Measurements from ENCODE around the gene PDZD8.

Gene PDZD8

DNA sequence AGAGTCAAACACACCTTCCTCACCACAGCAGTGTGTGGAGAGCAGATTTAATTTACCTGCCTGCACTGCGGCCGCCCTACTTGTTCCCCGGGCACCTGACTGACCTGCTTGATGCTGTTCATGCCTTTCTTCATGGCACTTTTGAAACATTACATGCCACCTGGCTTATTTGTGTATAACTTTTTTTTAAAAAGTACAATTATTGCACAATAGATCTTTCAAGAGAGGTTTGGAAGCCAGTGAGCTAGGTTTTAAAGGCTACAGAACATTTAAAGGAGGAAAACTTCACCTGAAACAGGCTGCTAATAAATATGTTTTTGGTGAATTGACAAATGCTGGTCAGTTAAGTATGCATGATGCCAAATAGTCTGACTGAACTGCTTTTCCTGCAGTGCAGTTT is 101.3 kb downstream of the PDZD8 start:
- H3K9me3 ChIP-seq (ENCODE audit: control insufficient read depth, low read length), result no peaks in the 10 kb centered on the region
- no peak overlapping the region for H3K4me3 ChIP-seq (ENCODE audit: insufficient read depth, low read depth, low read length, poor library complexity, severe bottlenecking)
- no peaks in the 10 kb centered on the region for H3K4me1 ChIP-seq (ENCODE audit: control insufficient read depth, insufficient read depth, low read length, poor library complexity, severe bottlenecking)
- no peaks in the 10 kb centered on the region for H3K36me3 ChIP-seq (ENCODE audit: control insufficient read depth, insufficient read depth, low read length)
- no peak overlapping the region for H3K27ac ChIP-seq (ENCODE audit: insufficient read depth, low read length, poor library complexity, severe bottlenecking)
- no peak for DNase-seq
- H3K27me3 ChIP-seq (replicated peaks; ENCODE audit: control insufficient read depth, insufficient read depth, low read length, poor library complexity, severe bottlenecking), result no peaks in the 10 kb centered on the region

DNA sequence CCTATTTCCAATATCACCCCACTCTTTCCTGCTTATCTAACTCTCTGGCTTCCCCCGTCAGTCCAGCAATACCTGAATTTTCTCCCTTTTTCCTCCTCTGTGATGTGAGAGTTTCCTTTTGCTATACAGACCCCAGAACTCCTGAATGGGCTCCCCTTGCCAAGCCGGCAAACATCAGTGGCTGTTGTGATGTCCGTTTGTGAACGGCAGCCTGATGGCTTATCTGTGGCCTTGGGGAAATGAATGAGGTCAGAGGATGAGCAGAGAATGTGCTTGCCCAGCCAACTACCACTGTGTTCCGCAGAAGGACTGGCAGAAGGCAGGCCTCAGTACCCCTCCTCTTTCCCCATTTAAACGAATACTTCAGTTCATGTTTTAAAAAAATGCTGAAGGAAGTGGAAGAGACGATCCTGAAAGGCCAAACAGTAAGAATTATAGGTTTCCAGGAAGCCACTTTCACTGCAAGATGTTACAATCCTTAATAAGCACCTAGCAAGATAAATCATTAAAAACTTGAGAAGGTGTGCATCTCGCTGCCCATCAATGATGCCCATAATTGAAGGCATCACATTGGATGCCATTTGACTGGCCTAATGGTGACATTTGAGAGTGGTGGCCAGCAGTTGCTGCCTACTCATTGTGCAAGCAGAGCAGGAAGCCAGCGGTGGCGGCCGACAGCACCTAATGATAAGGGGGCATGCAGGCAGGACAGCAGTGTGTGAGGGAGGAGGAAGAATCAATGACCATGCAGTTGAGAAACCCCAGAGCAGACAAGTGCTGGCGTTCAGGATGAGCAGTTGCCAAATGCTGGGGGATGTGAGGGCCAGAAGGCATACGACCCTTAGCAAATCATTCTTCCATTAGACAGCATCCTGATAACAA is 102.8 kb downstream of the PDZD8 start:
- Histone ChIP-seq H3K4me3 (ENCODE audit: insufficient read depth, low read depth, low read length, poor library complexity, severe bottlenecking) (no peak overlapping the region), H3K27ac (ENCODE audit: insufficient read depth, low read length, poor library complexity, severe bottlenecking) (no peak overlapping the region), H3K4me1 (ENCODE audit: control insufficient read depth, insufficient read depth, low read length, poor library complexity, severe bottlenecking) (no peaks in the 10 kb centered on the region), H3K27me3 (replicated peaks; ENCODE audit: control insufficient read depth, insufficient read depth, low read length, poor library complexity, severe bottlenecking) (no peaks in the 10 kb centered on the region), H3K36me3 (ENCODE audit: control insufficient read depth, insufficient read depth, low read length) (no peaks in the 10 kb centered on the region), H3K9me3 (ENCODE audit: control insufficient read depth, low read length) (no peaks in the 10 kb centered on the region)
- no peak for DNase-seq

DNA sequence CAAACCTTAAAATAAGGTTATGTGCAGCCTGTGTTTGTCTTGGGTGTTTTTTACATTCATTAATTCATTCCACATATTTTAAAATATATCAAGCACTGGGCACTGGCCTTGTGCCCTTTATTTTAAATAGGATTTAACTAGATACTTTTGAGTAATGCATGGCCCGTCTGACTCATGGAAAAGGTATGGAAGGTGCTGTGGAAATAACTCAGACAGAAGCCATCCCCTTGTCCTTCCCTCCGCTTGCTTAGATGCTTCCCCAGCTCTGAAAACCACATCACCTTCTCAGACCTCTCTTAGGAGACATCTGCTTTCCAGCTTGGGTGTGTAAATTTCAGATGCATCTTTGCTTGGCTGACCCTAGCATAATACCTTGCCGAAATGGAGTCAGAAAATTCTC is 103.8 kb downstream of the PDZD8 start:
- DNase-seq, result no peak

DNA sequence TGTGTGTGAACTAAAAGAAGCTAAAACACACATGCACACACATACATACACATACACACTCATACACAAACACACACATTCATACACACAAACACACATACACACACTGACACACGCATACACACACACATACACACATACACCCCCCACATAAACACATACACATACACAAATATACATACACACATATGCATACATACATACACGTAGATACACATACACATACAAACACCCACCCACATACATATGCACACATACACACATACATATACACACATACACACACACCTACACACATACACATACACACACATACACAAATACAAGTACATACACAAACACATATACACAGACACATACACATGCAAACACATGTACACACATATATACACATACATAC is 106.3 kb downstream of the PDZD8 start:
- Histone ChIP-seq H3K9me3 (ENCODE audit: control insufficient read depth, low read length) (no peaks in the 10 kb centered on the region), H3K27me3 (replicated peaks; ENCODE audit: control insufficient read depth, insufficient read depth, low read length, poor library complexity, severe bottlenecking) (no peaks in the 10 kb centered on the region), H3K4me3 (ENCODE audit: insufficient read depth, low read depth, low read length, poor library complexity, severe bottlenecking) (no peak overlapping the region), H3K27ac (ENCODE audit: insufficient read depth, low read length, poor library complexity, severe bottlenecking) (no peak overlapping the region), H3K4me1 (ENCODE audit: control insufficient read depth, insufficient read depth, low read length, poor library complexity, severe bottlenecking) (no peaks in the 10 kb centered on the region), H3K36me3 (ENCODE audit: control insufficient read depth, insufficient read depth, low read length) (no peaks in the 10 kb centered on the region)
- DNase-seq, result no peak

More for the DNA sequence above, 103.8 kb downstream of the PDZD8 start:
- Histone ChIP-seq H3K9me3 (ENCODE audit: control insufficient read depth, low read length) (no peaks in the 10 kb centered on the region), H3K4me1 (ENCODE audit: control insufficient read depth, insufficient read depth, low read length, poor library complexity, severe bottlenecking) (no peaks in the 10 kb centered on the region), H3K27me3 (replicated peaks; ENCODE audit: control insufficient read depth, insufficient read depth, low read length, poor library complexity, severe bottlenecking) (no peaks in the 10 kb centered on the region), H3K36me3 (ENCODE audit: control insufficient read depth, insufficient read depth, low read length) (no peaks in the 10 kb centered on the region), H3K27ac (ENCODE audit: insufficient read depth, low read length, poor library complexity, severe bottlenecking) (no peak overlapping the region), H3K4me3 (ENCODE audit: insufficient read depth, low read depth, low read length, poor library complexity, severe bottlenecking) (no peak overlapping the region)

DNA sequence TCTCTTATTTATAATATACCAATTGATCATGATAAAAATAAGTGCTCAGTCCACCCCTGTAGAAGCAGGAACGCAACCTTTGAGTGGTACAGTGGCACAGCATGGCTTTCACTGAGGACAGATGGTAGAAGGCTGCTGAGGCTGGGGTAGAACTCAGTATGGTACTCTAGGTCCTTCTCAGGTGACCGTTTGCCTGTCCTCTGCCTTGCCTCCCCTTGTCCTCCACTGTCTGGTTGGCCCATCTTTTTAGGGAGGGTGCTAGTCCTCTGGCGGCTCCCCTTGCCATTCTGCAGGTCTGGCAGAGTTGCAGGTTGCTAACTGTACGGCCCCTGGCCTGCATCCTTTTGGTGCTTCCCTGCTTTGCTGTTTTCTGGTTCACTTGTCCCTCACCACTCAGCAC is 107.0 kb downstream of the PDZD8 start:
- Histone ChIP-seq H3K27me3 (replicated peaks; ENCODE audit: control insufficient read depth, insufficient read depth, low read length, poor library complexity, severe bottlenecking) (no peaks in the 10 kb centered on the region), H3K9me3 (ENCODE audit: control insufficient read depth, low read length) (no peaks in the 10 kb centered on the region), H3K27ac (ENCODE audit: insufficient read depth, low read length, poor library complexity, severe bottlenecking) (no peak overlapping the region), H3K4me1 (ENCODE audit: control insufficient read depth, insufficient read depth, low read length, poor library complexity, severe bottlenecking) (no peaks in the 10 kb centered on the region), H3K36me3 (ENCODE audit: control insufficient read depth, insufficient read depth, low read length) (no peaks in the 10 kb centered on the region), H3K4me3 (ENCODE audit: insufficient read depth, low read depth, low read length, poor library complexity, severe bottlenecking) (no peak overlapping the region)
- DNase-seq, result no peak

DNA sequence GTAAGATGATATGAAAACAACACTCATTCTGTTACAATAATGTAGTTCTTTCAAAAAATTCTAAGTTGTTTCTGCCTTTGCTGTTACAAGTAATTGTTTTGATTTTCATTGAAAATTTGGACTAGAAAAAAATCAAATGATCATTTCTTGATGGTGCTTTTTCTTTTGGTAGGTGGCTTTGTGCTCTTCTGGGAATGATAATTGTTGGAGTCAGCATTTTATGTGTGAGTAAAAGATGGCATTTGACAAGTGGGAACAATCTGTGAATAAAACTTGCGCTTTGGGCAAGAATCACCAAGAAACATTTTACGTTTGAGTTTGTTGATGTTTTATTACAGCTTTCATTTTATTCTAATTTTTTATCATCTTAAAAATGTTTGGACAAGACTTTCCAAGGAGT is 108.4 kb downstream of the PDZD8 start:
- Histone ChIP-seq H3K4me3 (ENCODE audit: insufficient read depth, low read depth, low read length, poor library complexity, severe bottlenecking) (no peak overlapping the region), H3K4me1 (ENCODE audit: control insufficient read depth, insufficient read depth, low read length, poor library complexity, severe bottlenecking) (no peaks in the 10 kb centered on the region), H3K27ac (ENCODE audit: insufficient read depth, low read length, poor library complexity, severe bottlenecking) (no peak overlapping the region), H3K9me3 (ENCODE audit: control insufficient read depth, low read length) (no peaks in the 10 kb centered on the region), H3K36me3 (ENCODE audit: control insufficient read depth, insufficient read depth, low read length) (no peaks in the 10 kb centered on the region), H3K27me3 (replicated peaks; ENCODE audit: control insufficient read depth, insufficient read depth, low read length, poor library complexity, severe bottlenecking) (no peaks in the 10 kb centered on the region)
- no peak for DNase-seq

DNA sequence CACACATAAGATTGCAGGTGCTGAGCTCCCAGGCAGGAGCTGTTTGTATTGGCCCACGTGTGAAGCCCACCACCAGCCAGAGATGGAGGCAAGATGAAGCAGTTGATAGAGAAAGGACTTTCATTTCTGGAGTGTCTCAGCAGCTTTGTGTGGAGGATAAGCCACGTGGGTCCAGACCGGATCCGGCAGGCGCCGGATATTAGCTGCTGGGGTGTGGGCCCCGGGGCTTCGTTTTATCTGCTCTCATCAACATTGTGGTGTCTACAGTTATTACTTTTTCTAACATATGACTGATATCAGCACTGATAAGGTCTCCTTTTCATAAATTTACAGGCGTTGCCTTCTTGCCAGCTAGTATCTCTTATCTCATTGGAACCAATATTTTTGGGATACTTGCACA is 108.8 kb downstream of the PDZD8 start:
- no peak overlapping the region for H3K4me3 ChIP-seq (ENCODE audit: insufficient read depth, low read depth, low read length, poor library complexity, severe bottlenecking)
- no peaks in the 10 kb centered on the region for H3K36me3 ChIP-seq (ENCODE audit: control insufficient read depth, insufficient read depth, low read length)
- no peaks in the 10 kb centered on the region for H3K27me3 ChIP-seq (replicated peaks; ENCODE audit: control insufficient read depth, insufficient read depth, low read length, poor library complexity, severe bottlenecking)
- H3K27ac ChIP-seq (ENCODE audit: insufficient read depth, low read length, poor library complexity, severe bottlenecking), result no peak overlapping the region
- H3K9me3 ChIP-seq (ENCODE audit: control insufficient read depth, low read length), result no peaks in the 10 kb centered on the region
- DNase-seq, result no peak
- H3K4me1 ChIP-seq (ENCODE audit: control insufficient read depth, insufficient read depth, low read length, poor library complexity, severe bottlenecking), result no peaks in the 10 kb centered on the region

DNA sequence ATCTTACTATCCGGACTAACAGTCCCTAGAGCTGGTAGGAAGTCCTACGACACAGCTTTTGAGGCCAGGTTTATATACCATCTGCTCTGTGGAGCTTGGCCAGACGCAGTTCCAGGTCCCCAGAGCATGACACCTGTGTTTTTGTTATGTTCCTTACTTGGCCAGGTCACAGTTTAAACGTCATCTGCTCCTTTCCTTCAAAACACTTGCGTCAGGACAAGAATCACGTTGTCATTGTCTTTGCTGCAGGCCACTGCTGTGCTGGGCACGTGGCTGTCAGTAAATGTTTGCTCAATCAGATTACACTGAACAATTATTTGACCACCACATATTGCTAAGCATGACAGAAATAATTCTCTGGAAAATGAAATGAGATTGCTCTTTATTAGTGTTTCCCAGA is 110.5 kb downstream of the PDZD8 start:
- no peaks in the 10 kb centered on the region for H3K9me3 ChIP-seq (ENCODE audit: control insufficient read depth, low read length)
- no peak for DNase-seq
- no peak overlapping the region for H3K27ac ChIP-seq (ENCODE audit: insufficient read depth, low read length, poor library complexity, severe bottlenecking)
- no peaks in the 10 kb centered on the region for H3K4me1 ChIP-seq (ENCODE audit: control insufficient read depth, insufficient read depth, low read length, poor library complexity, severe bottlenecking)
- no peak overlapping the region for H3K4me3 ChIP-seq (ENCODE audit: insufficient read depth, low read depth, low read length, poor library complexity, severe bottlenecking)
- H3K36me3 ChIP-seq (ENCODE audit: control insufficient read depth, insufficient read depth, low read length), result no peaks in the 10 kb centered on the region
- H3K27me3 ChIP-seq (replicated peaks; ENCODE audit: control insufficient read depth, insufficient read depth, low read length, poor library complexity, severe bottlenecking), result peaks cover 3% of the 10 kb centered on the region

DNA sequence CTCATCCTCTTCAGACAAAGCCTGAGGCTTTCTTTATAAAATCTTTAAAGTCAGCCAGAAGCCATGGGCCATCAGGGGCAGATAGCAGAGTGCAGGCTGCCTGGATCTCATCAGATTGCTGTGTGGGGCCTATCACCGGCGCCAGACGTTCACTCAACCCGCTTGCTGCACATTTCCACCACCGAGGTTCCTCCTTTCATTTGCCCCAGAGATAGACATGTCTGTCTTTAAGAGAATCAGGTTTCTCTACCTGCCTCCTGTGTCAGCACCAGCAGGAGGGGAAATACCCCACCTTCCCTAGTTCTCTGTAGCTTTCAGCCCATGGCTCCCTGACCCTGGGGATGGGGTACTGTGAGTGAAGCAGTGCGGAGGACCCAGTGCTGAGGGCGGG is 112.3 kb downstream of the PDZD8 start:
- no peak for DNase-seq
- Histone ChIP-seq H3K27ac (ENCODE audit: insufficient read depth, low read length, poor library complexity, severe bottlenecking) (no peak overlapping the region), H3K9me3 (ENCODE audit: control insufficient read depth, low read length) (no peaks in the 10 kb centered on the region), H3K36me3 (ENCODE audit: control insufficient read depth, insufficient read depth, low read length) (no peaks in the 10 kb centered on the region), H3K27me3 (replicated peaks; ENCODE audit: control insufficient read depth, insufficient read depth, low read length, poor library complexity, severe bottlenecking) (peaks cover 4% of the 10 kb centered on the region), H3K4me3 (ENCODE audit: insufficient read depth, low read depth, low read length, poor library complexity, severe bottlenecking) (no peak overlapping the region), H3K4me1 (ENCODE audit: control insufficient read depth, insufficient read depth, low read length, poor library complexity, severe bottlenecking) (no peaks in the 10 kb centered on the region)

DNA sequence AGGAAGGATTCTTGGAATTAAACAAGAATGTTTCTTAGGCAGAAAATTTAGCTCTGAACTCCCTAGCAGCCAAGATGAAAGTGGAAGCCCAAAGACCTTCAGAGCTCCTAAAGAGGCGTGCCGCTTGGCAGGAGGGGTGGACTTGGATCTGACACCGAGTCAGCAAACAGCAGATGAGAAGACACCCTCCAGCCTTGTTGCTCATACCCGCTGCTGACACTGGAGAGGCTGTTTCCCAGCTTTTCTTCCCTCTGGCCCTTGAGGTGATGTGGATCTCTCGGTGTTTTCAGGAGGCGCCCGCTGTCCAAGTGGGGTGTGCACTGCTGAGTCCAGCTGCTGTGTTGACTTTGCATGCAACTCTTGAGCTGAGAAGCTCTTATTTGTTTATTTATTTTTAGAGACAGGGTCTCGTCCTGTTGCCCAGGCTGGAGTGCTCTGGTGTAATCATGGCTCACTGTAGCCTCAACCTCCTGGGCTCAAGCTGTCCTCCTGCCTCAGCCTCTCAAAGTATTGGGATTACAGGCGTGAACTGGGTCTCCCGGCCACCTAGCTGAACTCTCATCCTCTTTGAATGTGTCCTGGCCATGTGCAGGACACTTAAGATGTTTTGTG is 112.8 kb downstream of the PDZD8 start:
- no peaks in the 10 kb centered on the region for H3K4me1 ChIP-seq (ENCODE audit: control insufficient read depth, insufficient read depth, low read length, poor library complexity, severe bottlenecking)
- no peak overlapping the region for H3K4me3 ChIP-seq (ENCODE audit: insufficient read depth, low read depth, low read length, poor library complexity, severe bottlenecking)
- no peak for DNase-seq
- no peaks in the 10 kb centered on the region for H3K9me3 ChIP-seq (ENCODE audit: control insufficient read depth, low read length)
- no peak overlapping the region for H3K27ac ChIP-seq (ENCODE audit: insufficient read depth, low read length, poor library complexity, severe bottlenecking)
- peaks cover 4% of the 10 kb centered on the region for H3K27me3 ChIP-seq (replicated peaks; ENCODE audit: control insufficient read depth, insufficient read depth, low read length, poor library complexity, severe bottlenecking)
- no peaks in the 10 kb centered on the region for H3K36me3 ChIP-seq (ENCODE audit: control insufficient read depth, insufficient read depth, low read length)

Measured in effector memory CD4-positive, alpha-beta T cell (primary cell).